ENCODE measurements around the gene WNT16. TPM values are rescaled to one million over a fixed set of nuclear protein-coding genes. Genes with fewer than 3 reads are reported as not detected.
"Not testable (repeated sequence)": the region's sequence is repeated elsewhere in the genome, so short reads cannot be mapped to it uniquely, and the experiment has no call there.

WNT16 gene, protein sequence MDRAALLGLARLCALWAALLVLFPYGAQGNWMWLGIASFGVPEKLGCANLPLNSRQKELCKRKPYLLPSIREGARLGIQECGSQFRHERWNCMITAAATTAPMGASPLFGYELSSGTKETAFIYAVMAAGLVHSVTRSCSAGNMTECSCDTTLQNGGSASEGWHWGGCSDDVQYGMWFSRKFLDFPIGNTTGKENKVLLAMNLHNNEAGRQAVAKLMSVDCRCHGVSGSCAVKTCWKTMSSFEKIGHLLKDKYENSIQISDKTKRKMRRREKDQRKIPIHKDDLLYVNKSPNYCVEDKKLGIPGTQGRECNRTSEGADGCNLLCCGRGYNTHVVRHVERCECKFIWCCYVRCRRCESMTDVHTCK
- total RNA-seq (2014; rRNA removed), result 0.06 TPM in 1 of 2 replicates, not detected in the other
- polyA plus RNA-seq (2012), result 0.02 TPM

DNA sequence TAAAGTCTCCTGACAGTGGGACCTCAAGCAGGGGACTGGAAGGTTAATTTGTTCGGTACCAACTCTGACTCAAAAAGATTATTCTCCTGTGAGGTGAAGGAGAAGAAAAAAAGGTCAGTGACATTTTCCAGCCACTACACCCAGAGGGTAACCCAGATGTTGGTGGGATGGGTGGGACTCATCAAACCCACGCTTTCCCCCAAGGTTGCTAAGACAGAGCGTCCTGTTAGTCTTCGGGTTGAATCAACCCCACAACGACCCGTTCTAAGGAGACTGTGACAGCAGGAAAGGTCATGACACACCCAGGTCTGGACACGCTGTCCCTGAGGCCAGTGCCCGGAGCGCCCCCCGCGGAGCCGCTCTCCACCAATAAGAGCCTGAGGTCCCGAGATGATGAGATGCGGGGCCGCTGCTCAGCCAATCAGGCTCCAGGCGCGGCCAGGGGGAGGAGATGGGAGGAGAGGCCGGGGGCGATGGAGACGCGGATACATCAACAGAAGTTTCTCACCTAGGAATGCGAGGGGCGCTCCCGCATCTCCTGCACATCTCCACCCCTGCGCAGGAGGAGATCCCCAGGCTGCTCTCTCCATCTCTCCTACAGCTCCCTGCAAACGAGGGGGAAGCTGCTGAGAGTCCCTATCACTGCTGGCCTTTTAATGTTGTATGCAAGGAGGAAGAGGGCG, at the start of gene WNT16:
WNT16 (plus strand) TSS at position 493 of the 683 bp plus-strand sequence. CDS start 293 bp downstream, outside the sequence.
- no peak for DNase-seq (ENCODE audit: low read depth)

DNA sequence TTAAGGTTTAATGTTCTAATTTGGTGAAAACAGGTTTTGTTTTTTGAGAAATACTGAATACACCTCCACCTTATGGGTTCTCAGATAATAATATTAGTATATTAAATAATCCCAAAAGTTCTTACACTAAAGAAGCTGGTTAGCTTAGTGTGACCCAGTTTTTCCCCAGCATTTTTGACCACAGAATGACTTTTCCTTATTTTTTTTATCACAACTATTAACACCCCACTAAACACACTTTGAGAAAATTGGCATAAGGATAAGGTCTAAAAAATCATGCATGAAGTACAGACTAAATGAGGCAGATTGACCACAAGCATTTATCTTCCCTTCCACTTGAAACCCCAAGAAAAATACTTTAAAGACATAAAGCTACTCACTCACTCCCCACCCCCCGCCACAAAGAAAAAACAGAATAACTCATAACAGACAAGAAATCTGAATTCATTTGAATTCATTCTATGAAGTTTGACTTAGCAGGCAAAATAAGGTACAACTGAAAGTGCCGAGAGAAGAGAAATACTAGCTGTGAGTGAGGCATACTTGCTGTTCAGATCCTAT, 49.7 kb upstream of the WNT16 start:
- peak; percentile 38 for DNase-seq (ENCODE audit: low read depth)

DNA sequence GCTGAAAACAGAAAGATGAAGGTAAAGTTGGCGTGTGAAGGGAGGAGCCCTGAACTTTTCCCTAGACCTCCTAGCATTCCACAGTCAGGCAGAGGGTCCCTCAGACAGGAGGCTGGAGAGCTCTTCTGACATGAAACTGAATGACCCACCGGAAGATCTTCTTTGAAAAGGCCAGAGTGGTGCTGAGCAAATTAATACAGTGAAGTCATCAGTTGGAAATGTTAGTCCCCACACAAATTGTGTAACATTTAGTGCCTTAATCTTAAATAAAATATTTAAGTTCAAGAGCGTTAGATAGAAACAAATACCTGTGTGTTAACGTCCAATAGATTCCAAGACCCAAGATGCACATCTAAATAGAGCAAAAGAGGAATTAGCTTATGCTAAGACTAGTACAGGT, 49.0 kb upstream of the WNT16 start:
- no peak for DNase-seq (ENCODE audit: low read depth)

DNA sequence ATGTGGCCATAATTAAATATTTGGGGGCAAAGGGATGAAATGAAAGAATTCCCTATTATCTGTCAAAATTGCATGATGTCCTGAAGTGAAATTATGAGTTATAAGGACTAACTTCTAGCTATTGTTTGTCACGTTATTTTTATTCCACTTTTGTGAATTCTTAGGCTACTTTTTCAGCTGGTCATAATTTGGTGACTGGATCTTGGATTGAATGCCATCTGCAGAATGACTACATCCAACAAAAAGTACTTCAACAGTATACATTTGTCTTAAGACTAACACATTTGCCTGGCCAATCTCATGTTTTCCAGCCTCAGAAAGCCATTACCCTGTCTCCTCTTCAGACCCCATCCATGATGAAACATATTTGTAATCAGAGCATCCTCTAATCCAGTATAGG, 48.1 kb upstream of the WNT16 start:
- no peak for DNase-seq (ENCODE audit: low read depth)

DNA sequence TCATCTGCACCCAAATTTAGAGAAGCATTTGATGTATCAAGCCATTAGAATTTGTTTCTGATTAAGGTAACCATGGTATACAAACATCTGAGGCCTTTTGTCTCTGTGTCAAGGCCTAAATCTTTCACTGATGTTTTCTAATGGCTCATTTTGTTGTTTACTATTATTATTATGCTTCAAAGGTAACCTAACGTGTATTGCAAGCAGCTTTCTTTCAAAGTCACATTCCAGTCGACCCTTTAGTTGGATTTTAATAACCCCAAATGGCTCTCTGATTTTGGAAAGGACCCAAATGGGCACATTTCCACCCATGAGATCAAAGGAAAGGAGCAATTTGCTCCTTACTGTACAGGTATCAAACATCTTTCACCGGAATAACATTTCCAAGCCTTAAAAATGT, 46.7 kb upstream of the WNT16 start:
- no peak for DNase-seq (ENCODE audit: low read depth)

DNA sequence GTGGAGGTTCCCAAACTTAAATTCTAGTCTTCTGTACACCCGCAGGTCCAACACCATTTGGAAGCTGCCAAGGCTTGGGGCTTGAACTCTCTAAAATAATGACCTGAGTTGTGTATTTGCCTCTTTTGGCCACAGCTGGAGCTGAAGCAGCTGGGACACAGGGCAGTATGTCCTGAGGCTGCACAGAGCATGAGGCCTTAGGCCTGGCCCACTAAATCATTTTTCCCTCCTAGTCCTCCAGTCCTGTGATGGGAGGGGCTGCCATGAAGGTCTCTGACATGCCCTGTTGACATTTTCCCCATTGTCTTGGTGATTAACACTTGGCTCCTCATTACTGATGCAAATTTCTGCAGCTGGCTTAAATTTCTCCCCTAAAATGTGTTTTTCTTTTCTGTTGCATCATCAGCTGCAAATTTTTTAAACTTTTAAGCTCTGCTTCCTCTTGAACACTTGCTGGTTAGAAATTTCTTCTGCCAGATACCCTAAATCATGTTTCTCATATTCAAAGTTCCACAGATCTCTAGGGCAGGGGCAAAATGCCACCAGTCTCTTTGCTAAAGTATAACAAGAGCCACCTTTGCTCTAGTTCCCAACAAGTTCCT, 43.6 kb upstream of the WNT16 start:
- no peak for DNase-seq (ENCODE audit: low read depth)

DNA sequence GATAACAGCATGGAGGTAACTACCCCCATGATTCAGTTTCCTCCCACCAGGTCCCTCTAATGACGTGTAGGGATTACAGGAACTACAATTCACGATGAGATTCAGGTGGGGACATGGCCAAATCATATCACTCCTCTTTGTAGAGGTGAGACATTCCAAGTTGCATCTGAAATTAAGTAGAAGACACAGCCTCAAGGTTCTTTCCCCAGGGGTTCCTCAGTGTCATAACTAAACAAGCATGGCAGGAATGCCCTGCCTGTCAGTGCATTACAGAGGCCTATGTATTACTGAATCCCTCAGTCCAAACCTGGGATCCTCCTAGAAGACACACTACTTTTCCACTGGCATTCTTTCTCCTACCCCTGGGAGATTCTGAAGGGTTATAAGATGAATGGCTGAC, 42.6 kb upstream of the WNT16 start:
- no peak for DNase-seq (ENCODE audit: low read depth)

DNA sequence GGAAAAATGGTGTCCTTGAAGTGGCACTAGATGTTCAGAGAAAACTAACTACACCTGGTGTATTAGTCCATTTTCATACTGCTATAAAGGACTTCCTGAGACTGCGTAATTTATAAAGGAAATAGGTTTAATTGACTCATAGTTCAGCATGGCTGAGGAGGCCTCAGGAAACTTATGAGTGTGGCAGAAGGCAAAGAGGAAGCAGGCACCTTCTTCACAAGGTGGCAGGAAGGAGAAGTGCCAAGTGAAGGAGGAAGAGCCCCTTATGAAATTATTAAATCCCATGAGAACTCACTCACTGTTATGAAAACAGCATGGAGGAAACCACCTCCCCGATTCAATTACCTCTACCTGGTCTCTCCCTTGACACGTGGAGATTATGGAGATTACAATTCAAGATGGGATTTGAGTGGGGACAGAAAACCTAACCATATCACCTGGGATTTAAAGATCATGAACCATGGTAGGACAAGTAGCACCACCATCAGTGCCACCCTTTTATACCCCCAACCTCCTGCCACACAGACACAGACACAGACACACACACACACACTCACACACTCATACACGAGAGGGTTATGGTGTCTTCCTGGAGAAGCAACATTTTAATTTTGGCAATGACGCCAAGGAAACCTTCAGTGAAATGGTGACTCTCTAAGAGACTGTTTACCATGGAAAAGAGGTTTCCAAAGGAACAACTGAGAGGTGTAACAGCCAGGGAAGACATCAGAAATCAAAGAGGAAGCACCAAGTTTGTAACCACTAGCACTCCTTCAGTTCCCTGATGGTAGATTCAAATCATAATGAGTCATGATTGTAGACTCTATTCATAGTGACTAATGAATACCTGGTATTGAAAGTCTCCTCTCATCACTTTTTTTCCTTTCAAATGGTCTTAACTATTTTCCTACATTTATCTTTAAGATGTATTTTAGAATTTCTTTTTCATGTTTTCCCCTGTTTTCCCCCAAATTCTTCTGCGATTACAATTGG, 41.8 kb upstream of the WNT16 start:
- DNase-seq (ENCODE audit: low read depth), result peak; percentile 69

DNA sequence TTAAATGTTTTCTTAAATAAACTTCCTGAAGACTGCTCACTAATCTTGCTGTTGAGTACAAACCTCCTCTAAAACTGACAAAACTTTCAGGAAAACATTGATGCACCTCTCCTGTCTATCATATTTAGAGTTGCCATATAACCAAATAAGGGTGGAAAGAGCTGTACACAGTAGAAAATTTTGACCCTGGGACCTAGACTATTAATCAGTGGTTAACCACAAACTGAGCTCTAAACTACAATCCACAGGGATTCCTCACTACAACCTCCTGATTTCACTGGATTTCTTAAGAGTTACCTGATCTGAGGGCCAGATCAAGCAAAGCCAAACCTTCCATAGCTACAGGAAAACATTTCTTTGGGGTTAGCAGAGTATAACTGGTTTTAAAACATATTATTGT, 39.9 kb upstream of the WNT16 start:
- peak; percentile 92 for DNase-seq (ENCODE audit: low read depth)

DNA sequence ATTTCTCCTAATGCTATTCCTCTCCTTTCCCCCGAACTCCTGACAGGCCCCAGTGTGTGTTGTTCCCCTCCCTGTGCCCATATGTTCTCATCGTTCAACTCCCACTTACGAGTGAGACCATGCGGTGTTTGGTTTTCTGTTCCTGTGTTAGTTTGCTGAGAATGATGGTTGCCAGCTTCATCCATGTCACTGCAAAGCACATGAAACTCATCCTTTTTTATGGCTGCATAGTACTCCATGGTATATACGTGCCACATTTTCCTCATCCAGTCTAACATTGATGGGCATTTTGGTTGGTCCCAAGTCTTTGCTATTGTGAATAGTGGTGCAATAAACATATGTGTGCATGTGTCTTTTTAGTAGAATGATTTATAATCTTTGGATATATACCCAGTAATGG, 38.9 kb upstream of the WNT16 start:
- DNase-seq (ENCODE audit: low read depth), result not testable (repeated sequence)

DNA sequence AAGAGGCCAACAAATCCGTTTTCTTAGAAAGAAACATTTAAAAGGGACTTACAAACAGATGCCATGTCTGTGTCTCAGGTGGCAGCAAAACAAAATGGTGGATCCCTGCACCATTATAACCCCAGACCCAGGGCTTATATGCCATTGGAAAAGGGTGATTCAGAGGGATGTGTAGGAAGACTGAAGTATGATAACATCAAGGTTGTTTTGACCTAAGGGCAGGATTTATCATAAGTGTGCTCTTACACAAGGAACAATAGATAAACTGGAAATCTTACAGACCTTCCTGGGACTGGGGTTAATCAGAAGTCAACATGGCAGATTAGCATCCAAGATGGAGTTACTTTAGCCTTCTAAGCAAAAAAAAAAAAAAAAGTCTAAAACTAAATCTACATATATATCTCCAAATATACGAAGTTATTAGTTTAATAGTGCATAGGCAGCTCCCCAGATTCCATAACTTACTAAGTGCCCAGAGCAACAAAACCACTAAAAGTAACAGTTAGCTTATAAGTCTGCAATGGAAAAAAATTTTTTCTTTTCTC, 34.3 kb upstream of the WNT16 start:
- DNase-seq (ENCODE audit: low read depth), result no peak

DNA sequence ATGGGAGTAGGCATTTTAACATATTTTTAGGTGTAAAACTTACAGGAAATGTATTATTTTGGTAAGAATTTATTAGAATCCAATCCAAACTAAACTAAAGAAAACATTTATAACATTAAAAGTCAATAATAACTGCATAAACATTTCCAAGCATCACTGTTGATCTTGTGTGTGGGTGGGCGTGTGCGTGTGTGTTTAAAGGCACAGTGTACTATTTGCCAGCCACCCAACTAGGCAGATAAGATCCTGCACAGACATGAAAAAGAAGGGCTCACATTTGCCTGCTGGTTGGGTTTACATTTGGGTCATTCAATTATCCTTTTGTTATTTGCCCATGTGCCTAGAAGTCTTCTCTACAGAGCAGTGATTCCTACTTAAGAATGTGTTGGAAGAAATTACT, 31.0 kb upstream of the WNT16 start:
- no peak for DNase-seq (ENCODE audit: low read depth)

DNA sequence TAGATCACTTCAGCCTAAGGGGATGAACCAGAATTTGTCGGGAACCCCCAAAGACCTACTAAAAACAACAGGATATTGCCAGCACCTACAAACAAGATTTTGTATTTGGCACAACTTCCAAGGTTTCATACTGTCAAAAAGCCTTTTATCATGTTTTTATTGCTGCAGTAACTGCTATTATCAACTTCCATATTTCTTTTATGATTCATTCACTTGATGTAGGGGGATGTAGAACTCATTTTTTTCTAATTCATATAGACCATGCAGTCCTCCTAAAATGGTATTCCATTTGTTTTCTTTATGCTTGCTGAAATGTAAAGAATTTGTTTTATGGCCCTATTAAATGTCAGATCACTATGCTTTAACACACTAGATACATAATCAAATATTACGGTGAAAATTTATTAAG, 30.0 kb upstream of the WNT16 start:
- DNase-seq (ENCODE audit: low read depth), result no peak

DNA sequence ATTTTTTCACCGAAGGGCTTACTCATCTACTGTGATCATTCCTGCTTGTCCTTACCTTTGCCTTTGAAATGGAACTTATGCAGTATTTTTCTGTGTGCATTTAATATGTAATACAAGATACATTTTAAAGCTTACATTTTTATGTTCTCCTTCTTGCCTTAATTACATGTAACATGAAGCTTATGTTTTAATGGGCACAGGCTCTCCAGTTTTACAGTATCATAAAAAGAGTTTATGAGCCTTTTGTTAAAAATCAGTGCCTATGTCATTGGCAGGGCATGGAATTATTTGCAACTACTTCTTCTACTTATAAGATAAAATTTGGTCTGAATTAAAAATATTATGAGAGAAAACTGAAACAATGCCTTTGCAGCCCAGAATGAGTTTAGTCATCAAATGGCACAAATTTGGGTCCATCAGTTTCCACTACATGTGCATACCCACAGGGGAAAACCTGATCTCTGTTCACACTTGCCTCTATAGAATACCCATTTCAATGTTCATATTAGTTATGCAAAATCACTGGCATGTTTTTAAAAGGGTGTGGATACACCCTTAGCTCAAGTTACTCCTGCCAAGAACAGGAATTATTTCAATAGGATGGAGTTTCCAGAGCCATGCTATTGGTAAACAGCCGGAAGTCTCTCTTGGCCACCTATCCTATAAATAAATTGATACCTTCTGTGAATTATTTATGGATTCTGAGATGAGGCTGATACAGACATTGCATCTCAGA, 27.9 kb upstream of the WNT16 start:
- no peak for DNase-seq (ENCODE audit: low read depth)

DNA sequence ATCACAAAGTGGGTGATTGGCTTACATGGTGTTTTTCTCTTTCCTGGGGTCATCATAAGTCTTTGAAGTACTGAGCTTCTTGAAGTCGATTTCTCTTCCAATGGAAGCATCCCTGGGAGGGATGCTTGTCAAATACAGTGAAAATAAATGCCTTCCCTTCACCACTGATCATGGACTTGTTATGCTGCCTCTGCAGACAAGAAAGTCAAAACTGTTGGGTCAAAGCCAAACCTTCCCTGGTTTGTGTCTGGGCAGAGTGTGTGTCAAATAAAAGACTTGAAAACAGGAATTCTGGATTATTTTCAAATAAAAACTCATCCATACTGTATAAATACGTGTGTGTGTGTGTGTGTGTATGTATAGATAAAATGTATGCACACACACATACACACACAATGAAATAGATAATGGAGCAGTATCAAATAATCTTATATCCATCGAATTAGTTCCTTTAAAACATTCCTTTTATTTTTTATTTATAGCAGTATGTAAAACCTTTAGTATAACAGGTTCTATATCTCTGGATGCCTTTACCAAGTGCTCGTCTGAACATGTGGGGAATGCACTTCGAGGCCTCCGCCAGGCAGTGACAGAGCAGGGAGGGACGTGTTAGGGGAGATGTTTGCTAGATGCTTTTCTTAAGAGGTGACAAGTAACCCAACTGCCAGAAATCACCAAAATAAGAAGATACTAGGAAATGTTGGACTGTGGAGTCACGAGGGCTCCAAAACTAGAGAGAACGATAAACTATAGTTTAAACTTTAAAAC, 27.2 kb upstream of the WNT16 start:
- peak; percentile 26 for DNase-seq (ENCODE audit: low read depth)

DNA sequence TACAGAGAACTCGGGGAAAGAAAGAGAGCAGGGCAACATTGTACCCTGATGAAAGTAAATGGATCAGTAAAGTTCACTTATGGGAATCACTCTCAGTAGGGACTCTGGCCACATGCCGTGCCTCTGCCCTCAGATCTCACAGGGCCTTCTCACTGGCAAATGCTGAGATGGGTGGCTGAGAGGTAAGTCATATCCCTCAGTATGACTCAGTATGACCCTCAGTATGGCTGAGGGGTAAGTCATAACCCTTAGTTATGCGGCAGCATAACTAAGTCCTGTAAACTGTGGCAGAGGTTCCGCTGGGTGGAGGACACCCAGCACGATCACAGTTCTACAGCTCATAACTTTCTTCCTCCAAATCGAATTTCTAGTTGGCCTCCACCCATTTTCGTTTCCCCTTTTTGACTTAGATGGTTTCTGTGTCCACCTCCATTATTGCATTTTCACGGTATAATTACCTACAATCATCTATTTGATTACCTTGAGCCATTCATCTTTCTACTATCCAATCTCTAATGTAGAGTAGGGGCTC, 26.5 kb upstream of the WNT16 start:
- peak; percentile 88 for DNase-seq (ENCODE audit: low read depth)

DNA sequence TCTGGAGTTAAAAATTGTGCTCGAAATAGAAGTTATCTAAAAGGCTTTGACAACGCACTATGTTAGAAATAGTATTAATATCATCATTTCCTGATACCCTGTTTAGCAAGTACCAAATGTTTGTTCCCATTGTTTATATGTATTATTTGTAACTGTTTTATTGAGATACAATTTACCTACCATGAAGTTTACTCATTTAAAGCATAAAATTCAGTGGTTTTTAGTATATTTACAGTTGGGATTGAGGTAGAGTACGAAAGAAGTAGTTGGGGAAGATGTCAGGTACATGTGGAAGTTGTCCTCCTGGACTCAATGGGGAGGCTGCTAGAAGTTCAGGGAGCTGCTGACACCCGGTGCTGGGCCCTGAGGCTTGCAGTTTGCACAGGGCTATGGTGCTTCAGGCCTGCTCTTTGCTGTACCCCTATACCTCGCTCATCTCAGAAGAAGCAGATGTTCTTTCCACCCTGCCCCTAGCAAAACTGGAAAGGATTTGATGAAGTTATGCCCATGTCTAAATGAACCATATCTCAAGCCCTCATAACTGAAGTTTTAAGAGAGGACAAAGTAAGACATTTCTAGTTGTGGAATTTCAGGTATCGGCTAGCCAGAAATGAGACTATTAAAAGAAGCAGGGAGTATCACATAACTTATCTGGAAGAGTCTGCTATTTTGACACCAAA, 25.2 kb upstream of the WNT16 start:
- no peak for DNase-seq (ENCODE audit: low read depth)

DNA sequence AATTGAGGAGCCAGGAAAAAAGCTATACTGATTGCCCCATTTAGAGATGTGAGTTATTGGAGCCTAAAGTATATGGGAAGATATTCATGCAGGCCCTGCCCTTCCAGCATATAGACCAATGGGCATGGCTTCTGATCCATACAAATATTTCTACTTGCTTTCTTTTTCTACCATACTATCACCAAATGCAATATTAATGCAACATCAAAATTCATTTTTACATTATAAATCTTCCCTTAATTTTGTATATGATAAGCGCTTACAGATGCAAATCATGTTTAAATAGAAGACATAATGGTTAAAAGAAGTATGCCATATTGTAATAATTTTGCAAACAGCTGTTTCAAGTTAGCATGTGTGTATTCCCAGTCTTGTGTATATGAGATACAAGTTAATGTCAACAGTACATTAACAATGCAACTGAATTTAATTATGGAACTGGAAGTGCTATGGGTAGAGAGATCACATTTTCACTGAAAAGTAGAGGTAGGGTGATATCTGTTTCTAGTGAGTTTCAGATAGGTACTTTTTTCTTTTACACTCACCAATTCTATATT, 24.6 kb upstream of the WNT16 start:
- no peak for DNase-seq (ENCODE audit: low read depth)
